Stomach (tissue), 4 donors: Measurements from ENCODE around the gene FLACC1.

ENCODE experiments used
- CTCF ChIP-seq, 7 experiments: fragments of 450-650 bp in 4 of 7; fragments of 200-600 bp in 3 of 7; sonication (generic) in 3 of 7; IDR thresholded peaks; one replicate each; pipeline ENCODE4 v1.5.1; 2016 to 2019; ENCODE audit warnings: antibody characterized with exemption in 7 of 7, control low read depth in 2 of 7, mild to moderate bottlenecking in 1 of 7
- EP300 ChIP-seq: sonication (generic); formaldehyde crosslinking; IDR thresholded peaks from one replicate; pipeline ENCODE4 v1.6.1; 2017; ENCODE audit warnings: antibody characterized with exemption
- POLR2A ChIP-seq, 4 donors: fragments of 450-650 bp; IDR thresholded peaks; one replicate each; pipeline ENCODE4 v1.6.1; 2016; ENCODE audit warnings: antibody characterized with exemption in 4 of 4, control low read depth in 2 of 4, mild to moderate bottlenecking in 1 of 4, moderate library complexity in 1 of 4
- POLR2AphosphoS5 ChIP-seq, 3 donors: sonication (generic); formaldehyde crosslinking; IDR thresholded peaks; one replicate each; pipeline ENCODE4 v1.6.1; 2016; ENCODE audit warnings: antibody characterized with exemption in 3 of 3

- TF ChIP-seq CTCF (IDR thresholded peaks at IDR 0.05) (no peak), POLR2A (IDR thresholded peaks at IDR 0.05) (no peak), POLR2AphosphoS5 (IDR thresholded peaks at IDR 0.05) (no peak), EP300 (no peak)
Observed at GRCh38 chr2:201246280-201246679, 110.9 kb downstream of the FLACC1 start.
